Urinary bladder (tissue), 4 donors: ENCODE data around the gene ALDH7A1. TPM values are rescaled to one million over a fixed set of nuclear protein-coding genes. Genes with fewer than 3 reads are reported as not detected.
"Not testable (repeated sequence)": the region's sequence is repeated elsewhere in the genome, so short reads cannot be mapped to it uniquely, and the experiment has no call there.

ENCODE experiments used
- DNase-seq: peaks from one replicate; pipeline ENCODE4 v3.0.0-alpha.2; 2015; ENCODE audit errors: extremely low spot score
- H3K27ac ChIP-seq: one replicate; pipeline ENCODE4 v1.5.1; 2013; ENCODE audit warnings: low read depth, mild to moderate bottlenecking, moderate library complexity
- H3K36me3 ChIP-seq: one replicate; pipeline ENCODE4 v1.6.1; 2013; ENCODE audit warnings: mild to moderate bottlenecking, moderate library complexity; ENCODE audit not compliant: insufficient read depth
- H3K4me1 ChIP-seq: one replicate; pipeline ENCODE4 v1.6.1; 2013; ENCODE audit warnings: mild to moderate bottlenecking, moderate library complexity; ENCODE audit not compliant: insufficient read depth
- H3K4me3 ChIP-seq: one replicate; pipeline ENCODE4 v1.5.1; 2013; ENCODE audit warnings: low read depth, low read length
- WGBS: extraction: QIAGEN DNeasy Blood & Tissue Kit; methylation state at CpG from one replicate; pipeline ENCODE4 v1.1.7; 2013; 5-methylcytosine and 5-hydroxymethylcytosine counted together
- polyA plus RNA-seq: library from polyadenylated mRNA; stranded (reverse); fragments of 200-250 nt; gene quantifications from one replicate; pipeline ENCODE4 v1.2.3, GENCODE V29; 2013
- total RNA-seq: library from RNA; depleted of rRNA; stranded (reverse); fragments of >200 nt; gene quantifications from one replicate; pipeline ENCODE4 v1.2.3, GENCODE V29; 2014
- donor health status: healthy with polysubstance abuse.
- donor health status: healthy.

ALDH7A1 gene
- total RNA-seq (73.2 TPM), polyA plus RNA-seq (45.6 TPM)

DNA sequence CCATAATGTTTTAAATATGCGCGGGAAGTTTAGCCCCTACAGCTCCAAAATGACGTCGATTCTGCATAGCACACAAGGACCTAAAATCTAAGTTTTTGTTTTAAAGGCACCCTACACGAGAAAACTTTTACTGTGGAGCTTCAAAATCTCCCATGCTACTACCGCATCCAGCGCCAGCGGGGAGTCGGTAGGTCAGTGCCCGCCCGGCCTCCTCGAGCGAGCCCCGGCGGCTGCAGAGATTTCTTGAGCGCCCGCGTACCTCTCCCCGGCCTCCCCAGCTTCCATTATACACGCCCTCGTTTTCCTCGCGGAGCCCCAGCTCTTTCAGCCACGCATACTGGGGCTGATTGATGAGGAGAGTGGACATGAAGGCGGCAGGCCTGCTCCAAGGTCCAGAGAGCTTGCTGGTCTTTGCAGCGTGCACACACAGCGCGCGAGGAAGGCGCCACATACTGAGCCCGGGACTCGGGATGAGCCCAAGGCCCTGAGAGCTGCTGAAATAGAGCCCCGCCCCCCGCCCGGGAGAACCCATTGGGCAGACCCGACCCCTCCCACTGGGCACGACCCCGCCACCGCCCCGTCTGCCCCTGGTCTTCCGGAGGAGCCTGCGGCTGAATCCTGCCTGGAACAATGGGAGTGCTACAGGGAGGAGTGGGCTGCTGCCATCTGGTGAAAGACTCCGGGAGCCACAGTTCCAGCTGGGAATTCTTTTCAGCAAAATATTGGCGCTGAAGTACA lies at the start of gene ALDH7A1:
Gene ALDH7A1, minus strand, starts transcription at position 472 of the 738 bp plus-strand sequence. Its CDS starts 21 bp downstream, at position 451.
- peak; percentile 89 for DNase-seq
- H3K36me3 ChIP-seq: no peaks in the 10 kb centered on the region
- peak within 1 kb of the TSS; percentile 66 for H3K4me3 ChIP-seq
- H3K4me1 ChIP-seq: peaks cover 2% of the 10 kb centered on the region
- WGBS: under 1% methylated on average over 44 of the region's 44 CpGs
- peak within 1 kb of the TSS; percentile 81 for H3K27ac ChIP-seq

DNA sequence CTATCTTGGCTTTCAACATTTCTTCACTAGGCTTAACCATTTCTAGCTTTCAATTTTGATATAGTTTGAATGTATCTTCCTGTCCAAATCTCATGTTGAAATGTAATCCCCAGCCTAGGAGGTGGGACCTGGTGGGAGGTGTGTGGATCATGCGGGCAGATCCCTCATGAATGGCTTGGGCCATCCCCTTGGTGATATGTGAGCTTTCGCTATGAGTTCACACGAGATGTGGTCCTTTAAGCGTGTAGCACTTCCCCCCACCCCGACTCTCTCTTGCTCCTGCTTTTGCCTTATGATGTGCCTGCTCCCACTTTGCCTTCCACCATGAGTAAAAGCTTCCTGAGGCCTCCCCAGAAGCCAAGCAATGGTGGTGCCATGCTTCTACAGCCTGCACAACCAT lies 46.4 kb upstream of the ALDH7A1 start:
- Histone ChIP-seq H3K4me1 (no peaks in the 10 kb centered on the region), H3K4me3 (no peak overlapping the region), H3K36me3 (no peaks in the 10 kb centered on the region), H3K27ac (no peak overlapping the region)
- WGBS: 91% methylated on average over 5 of the region's 5 CpGs
- DNase-seq: no peak

DNA sequence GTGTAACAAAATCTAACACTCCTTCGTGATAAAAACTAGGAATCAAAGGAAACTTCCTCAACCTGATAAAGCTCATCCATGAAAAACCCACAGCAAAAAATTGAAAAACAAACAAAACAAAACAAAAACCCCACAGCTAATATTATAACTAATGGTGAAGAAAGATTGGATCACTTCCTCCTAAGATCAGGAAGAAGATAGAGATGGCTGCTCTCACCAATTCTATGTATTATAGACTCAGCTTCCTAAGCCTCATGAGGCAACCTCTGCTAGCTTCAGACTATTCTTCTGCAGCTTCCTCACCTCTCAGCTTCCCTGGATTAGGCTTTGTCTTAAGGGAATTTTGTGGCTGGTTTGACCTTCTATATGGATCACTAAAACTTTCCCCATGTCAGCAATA lies 45.8 kb upstream of the ALDH7A1 start:
- no peak overlapping the region for H3K4me3 ChIP-seq
- no peak overlapping the region for H3K27ac ChIP-seq
- WGBS: 83% methylated on average over 1 of the region's 1 CpG
- H3K4me1 ChIP-seq: no peaks in the 10 kb centered on the region
- no peaks in the 10 kb centered on the region for H3K36me3 ChIP-seq
- no peak for DNase-seq

DNA sequence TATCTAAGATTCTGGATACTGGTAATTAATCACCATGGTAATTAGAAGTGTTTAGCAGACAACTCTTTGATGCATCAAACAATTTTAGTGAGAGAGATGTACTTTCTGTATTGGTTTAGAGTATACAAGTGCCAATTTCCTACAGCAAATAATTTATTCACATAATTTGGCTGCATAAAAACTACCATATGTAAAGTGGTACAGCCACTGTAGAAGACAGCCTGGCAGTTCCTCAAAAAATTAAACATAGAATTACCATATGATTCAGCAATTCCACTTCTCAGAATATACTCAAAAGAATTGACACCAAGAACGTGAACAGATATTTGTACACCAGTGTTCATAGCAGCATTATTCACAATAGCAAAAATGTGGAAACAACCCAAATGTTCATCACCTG lies 41.9 kb upstream of the ALDH7A1 start:
- Histone ChIP-seq H3K36me3 (no peaks in the 10 kb centered on the region), H3K4me1 (no peaks in the 10 kb centered on the region), H3K4me3 (no peak overlapping the region), H3K27ac (no peak overlapping the region)
- no peak for DNase-seq
- WGBS: 84% methylated on average over 1 of the region's 1 CpG

DNA sequence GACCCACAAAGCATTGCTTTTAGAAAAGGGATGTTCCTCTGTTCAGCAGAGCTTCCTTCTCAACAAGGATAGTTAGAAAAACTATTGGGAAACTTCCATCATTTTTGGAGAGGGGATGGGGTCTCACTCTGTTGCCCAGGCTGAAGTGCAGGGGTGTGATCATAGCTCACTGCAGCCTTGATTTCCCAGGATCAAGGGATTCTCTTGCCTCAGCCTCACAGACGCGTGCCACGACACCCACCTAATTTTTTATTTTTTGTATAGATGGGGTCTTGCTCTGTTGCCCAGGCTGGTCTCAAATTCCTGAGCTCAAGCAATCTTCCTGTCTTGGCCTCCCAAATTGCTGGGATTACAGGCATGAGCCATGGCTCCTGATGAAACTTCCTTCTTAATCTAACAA lies 40.6 kb upstream of the ALDH7A1 start:
- Histone ChIP-seq H3K4me1 (no peaks in the 10 kb centered on the region), H3K36me3 (no peaks in the 10 kb centered on the region), H3K27ac (no peak overlapping the region), H3K4me3 (no peak overlapping the region)
- WGBS: 91% methylated on average over 3 of the region's 3 CpGs
- no peak for DNase-seq

DNA sequence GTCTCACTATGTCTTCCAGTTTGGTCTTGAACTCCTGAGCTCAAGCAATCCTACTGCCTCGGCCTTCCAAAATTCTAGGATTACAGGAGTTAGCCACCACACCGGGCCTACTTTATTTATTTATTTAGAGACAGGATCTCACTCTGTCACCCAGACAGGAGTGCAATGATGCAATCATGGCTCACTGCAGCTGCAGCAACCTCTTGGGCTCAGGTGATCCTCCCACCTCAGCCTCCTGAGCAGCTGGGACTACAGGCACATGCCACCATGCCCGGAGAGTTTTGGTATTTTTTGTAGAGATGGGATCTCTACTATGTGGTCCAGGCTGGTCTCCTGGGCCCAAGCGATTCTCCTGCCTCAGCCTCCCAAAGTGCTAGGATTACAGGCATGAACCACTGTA lies 38.5 kb upstream of the ALDH7A1 start:
- Histone ChIP-seq H3K4me3 (no peak overlapping the region), H3K27ac (no peak overlapping the region), H3K36me3 (no peaks in the 10 kb centered on the region), H3K4me1 (no peaks in the 10 kb centered on the region)
- DNase-seq: no peak
- 86% methylated on average over 4 of the region's 4 CpGs for WGBS

DNA sequence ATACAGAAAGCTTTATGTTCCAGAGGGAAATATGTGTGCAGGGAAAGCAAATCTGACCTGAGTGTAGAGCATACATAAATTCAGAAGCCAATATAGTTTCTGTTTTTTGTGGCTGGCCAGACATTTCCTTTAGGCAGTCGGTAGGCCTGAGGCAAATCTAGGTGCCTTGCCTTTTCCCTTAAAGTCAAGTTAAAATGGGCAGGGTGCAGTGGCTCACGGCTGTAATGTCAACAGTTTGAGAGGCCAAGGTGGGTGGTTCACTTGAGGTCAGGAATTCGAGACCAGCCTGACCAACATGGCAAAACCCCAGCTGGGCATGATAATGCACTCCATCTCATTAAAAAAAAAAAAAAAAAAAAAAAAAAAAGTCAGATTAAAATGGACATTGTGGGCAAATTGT lies 36.9 kb upstream of the ALDH7A1 start:
- DNase-seq: no peak
- WGBS: 68% methylated on average over 3 of the region's 3 CpGs
- Histone ChIP-seq H3K27ac (no peak overlapping the region), H3K4me3 (no peak overlapping the region), H3K4me1 (no peaks in the 10 kb centered on the region), H3K36me3 (no peaks in the 10 kb centered on the region)

DNA sequence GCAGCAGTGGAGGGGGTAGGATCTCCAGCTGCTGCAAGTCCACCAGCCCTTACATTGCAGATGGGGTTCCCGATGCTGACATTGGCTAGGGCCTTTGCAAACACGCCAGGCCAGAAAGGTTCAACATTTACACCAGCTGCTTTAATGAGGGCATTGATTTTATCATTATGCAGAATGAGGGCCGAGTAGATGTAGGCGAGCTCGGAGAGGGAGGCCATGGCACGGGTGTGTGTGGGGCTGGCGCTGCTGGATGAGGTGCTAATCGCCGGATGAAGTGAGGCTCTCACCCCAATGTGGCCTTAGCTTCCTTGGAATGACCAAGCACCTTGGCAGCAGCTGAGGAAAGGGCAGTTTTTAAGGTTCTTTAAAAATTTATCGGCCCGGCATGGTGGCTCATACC lies 33.1 kb upstream of the ALDH7A1 start:
- Histone ChIP-seq H3K4me1 (peaks cover 1% of the 10 kb centered on the region), H3K27ac (no peak overlapping the region), H3K4me3 (no peak overlapping the region), H3K36me3 (no peaks in the 10 kb centered on the region)
- WGBS: 91% methylated on average over 11 of the region's 11 CpGs
- DNase-seq: no peak

DNA sequence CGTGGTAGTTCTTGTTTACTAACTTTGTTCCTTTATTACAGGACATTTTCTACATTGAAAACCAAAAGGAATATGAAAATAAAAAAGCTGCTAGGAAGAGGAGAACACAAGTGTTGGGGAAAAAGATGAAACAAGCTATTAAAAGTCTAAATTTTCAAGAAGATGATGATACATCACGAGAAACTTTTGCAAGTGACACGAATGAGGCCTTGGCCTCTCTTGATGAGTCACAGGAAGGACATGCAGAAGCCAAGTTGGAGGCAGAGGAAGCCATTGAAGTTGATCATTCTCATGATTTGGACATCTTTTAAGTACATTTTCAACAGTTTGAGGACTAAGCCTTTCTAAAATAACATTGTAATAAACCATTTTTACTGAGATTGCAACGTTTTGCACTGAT lies 29.5 kb upstream of the ALDH7A1 start:
- no peak overlapping the region for H3K4me3 ChIP-seq
- WGBS: 52% methylated on average over 4 of the region's 4 CpGs
- peaks cover 1% of the 10 kb centered on the region for H3K4me1 ChIP-seq
- DNase-seq: no peak
- no peak overlapping the region for H3K27ac ChIP-seq
- peaks cover 2% of the 10 kb centered on the region for H3K36me3 ChIP-seq

DNA sequence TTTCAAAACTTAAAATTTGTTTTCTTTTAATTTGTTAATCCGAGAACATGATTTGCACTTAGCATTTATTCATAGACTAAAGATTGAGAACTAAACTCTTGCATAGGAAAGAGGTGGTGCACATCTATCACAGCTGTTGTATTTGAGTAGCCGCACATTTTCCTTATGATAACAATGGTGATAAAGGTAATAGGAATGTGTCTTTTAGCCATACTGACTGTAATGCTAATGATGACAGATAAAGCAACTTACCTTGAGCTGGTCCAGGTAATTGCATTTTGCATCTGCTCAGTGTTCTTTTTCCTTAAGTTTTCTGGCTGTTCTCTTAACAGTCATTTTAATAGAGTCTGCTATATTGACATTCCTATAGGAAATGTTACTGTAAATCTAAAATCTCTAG lies 24.8 kb upstream of the ALDH7A1 start:
- Histone ChIP-seq H3K36me3 (peaks cover 2% of the 10 kb centered on the region), H3K27ac (no peak overlapping the region), H3K4me3 (no peak overlapping the region), H3K4me1 (peaks cover 1% of the 10 kb centered on the region)
- 86% methylated on average over 2 of the region's 2 CpGs for WGBS
- no peak for DNase-seq

DNA sequence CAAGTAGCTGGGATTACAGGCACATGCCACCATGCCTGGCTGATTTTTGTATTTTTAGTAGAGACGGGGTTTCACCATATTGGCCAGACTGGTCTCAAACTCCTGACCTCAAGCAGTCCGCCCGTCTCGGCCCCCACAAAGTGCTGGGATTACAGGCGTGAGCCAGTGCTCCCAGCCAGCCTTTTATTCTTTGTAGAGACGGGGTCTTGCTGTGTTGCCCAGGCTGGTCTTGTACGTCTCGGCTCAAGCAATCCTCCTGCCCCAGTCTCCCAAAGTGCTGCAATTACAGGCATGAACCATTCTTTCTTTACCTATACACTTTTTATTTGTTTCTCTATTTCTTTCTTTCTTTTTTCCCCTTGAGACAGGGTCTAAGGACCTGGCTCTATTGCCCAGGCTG lies 22.6 kb upstream of the ALDH7A1 start:
- not testable (repeated sequence) for H3K4me1 ChIP-seq, H3K4me3 ChIP-seq, DNase-seq, H3K36me3 ChIP-seq, H3K27ac ChIP-seq
- WGBS: 96% methylated on average over 8 of the region's 8 CpGs

DNA sequence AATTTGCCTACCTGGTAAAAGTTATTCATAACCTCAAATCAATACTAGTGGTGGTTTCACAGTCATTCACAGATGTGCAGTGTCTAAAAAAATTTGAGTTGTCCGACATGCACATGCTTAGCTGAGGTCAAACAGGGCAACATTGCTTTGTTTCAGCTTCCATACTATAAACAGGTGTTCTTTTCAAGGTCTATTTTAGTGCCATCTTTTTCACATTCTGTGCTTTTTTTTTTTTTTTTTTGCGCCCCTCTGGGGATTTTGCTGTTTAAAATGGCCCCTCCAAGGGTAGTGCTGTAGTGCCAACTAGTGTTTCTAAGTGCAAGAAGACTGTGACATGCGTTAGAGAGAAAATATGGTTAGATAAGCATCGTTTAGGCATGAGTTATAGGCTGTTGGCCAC lies 20.3 kb upstream of the ALDH7A1 start:
- no peaks in the 10 kb centered on the region for H3K4me1 ChIP-seq
- peaks cover 6% of the 10 kb centered on the region for H3K36me3 ChIP-seq
- H3K27ac ChIP-seq: no peak overlapping the region
- 87% methylated on average over 4 of the region's 4 CpGs for WGBS
- H3K4me3 ChIP-seq: no peak overlapping the region
- DNase-seq: no peak

DNA sequence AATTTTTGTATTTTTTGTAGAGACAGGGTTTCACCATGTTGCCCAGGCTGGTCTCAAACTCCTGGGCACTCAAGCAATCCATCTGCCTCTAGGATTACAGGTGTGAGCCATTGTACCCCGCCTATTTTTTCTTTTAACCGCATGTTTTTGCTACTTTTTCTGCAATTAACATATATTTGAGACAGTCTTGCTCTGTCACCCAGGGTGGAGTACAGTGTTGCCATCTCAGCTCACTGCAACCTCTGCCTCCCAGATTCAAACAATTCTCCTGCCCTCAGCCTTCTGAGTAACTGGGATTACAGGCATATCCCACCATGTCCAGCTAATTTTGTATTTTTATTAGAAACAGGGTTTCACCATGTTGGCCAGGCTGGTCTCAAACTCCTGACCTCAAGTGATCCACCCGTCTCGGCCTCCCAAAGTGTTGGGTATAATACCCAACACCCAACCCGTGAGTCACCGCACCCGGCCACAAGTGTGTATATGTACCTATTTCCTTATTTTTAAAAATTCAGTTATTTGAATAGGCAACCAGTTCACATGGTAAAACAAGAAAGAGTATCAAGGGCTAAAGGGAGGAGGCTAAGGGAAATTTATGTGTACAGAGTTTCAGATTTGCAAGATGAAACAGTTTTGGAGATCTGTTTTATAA lies 19.0 kb upstream of the ALDH7A1 start:
- 87% methylated on average over 7 of the region's 7 CpGs for whole genome bisulfite sequencing
- DNase-seq: no peak
- Histone ChIP-seq H3K27ac (no peak overlapping the region), H3K36me3 (peaks cover 8% of the 10 kb centered on the region), H3K4me3 (no peak overlapping the region), H3K4me1 (no peaks in the 10 kb centered on the region)

DNA sequence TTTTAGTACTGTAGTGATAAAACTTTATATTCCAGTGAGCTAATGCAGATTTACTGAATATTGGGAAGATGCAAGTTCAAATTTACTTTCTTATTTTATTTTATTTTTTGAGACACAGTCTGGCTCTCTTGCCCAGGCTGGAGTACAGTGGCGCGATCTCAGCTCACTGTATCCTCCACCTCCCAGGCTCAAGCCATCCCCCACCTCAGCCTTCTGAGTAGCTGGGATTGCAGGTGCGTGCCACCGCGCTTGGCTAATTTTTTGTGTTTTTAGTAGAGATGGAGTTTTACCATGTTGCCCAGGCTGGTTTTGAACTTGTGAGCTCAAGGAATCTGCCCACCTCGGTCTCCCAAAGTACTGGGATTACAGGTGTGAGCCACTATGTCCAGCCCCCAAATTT lies 15.6 kb upstream of the ALDH7A1 start:
- no peak for DNase-seq
- peaks cover 9% of the 10 kb centered on the region for H3K36me3 ChIP-seq
- no peaks in the 10 kb centered on the region for H3K4me1 ChIP-seq
- WGBS: 98% methylated on average over 6 of the region's 6 CpGs
- no peak overlapping the region for H3K27ac ChIP-seq
- no peak overlapping the region for H3K4me3 ChIP-seq
